Hair follicle dermal papilla cell (primary cell): ENCODE results near the gene GNAL. TPM values are rescaled to one million over a fixed set of nuclear protein-coding genes. Genes with fewer than 3 reads are reported as not detected.

Source experiments
- total RNA-seq: library from RNA; depleted of rRNA; stranded (reverse); fragments of >200 nt; gene quantifications from 2 replicates; pipeline ENCODE4 v1.2.3, GENCODE V29; 2012

GNAL gene
- total RNA-seq: 0.85 and 1.3 TPM in 2 replicates

GRCh38 chr18:11688972-11689668 is at the start of gene GNAL:
GNAL (plus strand) TSS chr18:11689264; CDS start chr18:11689564, 300 bp downstream.

GRCh38 chr18:11851146-11851805 is 162.2 kb downstream of the GNAL start, which contains the start of gene CHMP1B:
CHMP1B (plus strand) TSS chr18:11851413; CDS start chr18:11851512, 99 bp downstream.

GRCh38 chr18:11908182-11909060 is 219.4 kb downstream of the GNAL start, which contains the start of gene MPPE1:
MPPE1 (minus strand) TSS chr18:11908317; CDS start chr18:11897264, 11,053 bp downstream.

Other genes with a start within 250 kb of the GNAL start
- not detected in 2 replicates for gene SLC35G4, start 79.7 kb upstream of the GNAL start, total RNA-seq
- 39.4 and 47.0 TPM in 2 replicates for gene CHMP1B, start 162.1 kb downstream of the GNAL start, total RNA-seq
- gene MPPE1, start 219.1 kb downstream of the GNAL start, total RNA-seq: 27.7 and 31.3 TPM in 2 replicates